ENCODE results near the gene PYGO2.

PYGO2 gene

DNA sequence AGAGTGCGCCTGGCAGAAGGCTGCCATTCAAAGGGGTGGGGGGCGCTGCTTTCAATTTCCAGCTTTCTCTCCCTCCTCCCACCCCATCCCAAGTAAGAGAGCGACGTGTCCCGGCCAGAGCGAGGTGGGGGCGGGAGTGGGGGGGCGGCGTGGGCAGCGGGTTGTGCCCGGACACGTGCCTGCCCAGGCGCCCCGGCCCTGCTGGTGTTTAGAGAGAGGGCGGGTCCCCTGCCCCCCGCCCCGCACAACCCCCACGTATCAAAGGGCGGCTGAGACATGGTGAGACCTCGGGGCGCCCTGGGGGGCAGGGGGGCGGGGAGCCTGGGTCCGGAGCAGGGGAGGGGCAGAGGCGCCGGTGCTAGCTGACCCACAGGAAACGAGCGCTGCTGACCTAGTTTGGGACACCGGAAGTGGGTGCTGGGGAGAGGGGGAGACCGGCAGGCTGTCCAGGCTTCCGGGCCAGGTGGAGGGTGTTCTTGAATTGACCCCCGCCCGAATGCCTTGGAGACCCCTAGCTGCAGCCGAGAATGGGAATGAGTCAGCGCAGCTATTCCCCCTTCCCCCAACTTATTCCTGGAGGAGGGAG, 42.3 kb upstream of the PYGO2 start:
- no peaks in the 10 kb centered on the region for H3K9me3 ChIP-seq (ENCODE audit: insufficient read depth, low read length)
- H3K27ac ChIP-seq (ENCODE audit: low read length), result peak overlapping the region; percentile 92
- peaks cover 59% of the 10 kb centered on the region for H3K79me2 ChIP-seq (ENCODE audit: low read length)
- H4K20me1 ChIP-seq (ENCODE audit: insufficient read depth, low read length), result peaks cover 19% of the 10 kb centered on the region
- peaks cover 53% of the 10 kb centered on the region for H3K4me1 ChIP-seq (ENCODE audit: low read length)
- H3K4me2 ChIP-seq (ENCODE audit: low read length), result peak overlapping the region; percentile 97
- H3K9ac ChIP-seq (ENCODE audit: low read length), result peak overlapping the region; percentile 96
- peak overlapping the region; percentile 93 for H3K4me3 ChIP-seq (ENCODE audit: low read length)
- TF ChIP-seq, protein P1, sequence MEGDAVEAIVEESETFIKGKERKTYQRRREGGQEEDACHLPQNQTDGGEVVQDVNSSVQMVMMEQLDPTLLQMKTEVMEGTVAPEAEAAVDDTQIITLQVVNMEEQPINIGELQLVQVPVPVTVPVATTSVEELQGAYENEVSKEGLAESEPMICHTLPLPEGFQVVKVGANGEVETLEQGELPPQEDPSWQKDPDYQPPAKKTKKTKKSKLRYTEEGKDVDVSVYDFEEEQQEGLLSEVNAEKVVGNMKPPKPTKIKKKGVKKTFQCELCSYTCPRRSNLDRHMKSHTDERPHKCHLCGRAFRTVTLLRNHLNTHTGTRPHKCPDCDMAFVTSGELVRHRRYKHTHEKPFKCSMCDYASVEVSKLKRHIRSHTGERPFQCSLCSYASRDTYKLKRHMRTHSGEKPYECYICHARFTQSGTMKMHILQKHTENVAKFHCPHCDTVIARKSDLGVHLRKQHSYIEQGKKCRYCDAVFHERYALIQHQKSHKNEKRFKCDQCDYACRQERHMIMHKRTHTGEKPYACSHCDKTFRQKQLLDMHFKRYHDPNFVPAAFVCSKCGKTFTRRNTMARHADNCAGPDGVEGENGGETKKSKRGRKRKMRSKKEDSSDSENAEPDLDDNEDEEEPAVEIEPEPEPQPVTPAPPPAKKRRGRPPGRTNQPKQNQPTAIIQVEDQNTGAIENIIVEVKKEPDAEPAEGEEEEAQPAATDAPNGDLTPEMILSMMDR (IDR thresholded peaks at IDR 0.05; ENCODE audit: low read depth, low read length), result peak; percentile 4; the same call in 1 of the 2 replicates
- TF ChIP-seq EZH2phosphoT487 (IDR thresholded peaks at IDR 0.05; ENCODE audit: low read depth), result no peak
- no peak overlapping the region for H2AFZ ChIP-seq (ENCODE audit: low read depth, low read length)
- peaks cover 10% of the 10 kb centered on the region for H3K36me3 ChIP-seq (replicated peaks; ENCODE audit: low read depth, low read length)
- no peaks in the 10 kb centered on the region for H3K27me3 ChIP-seq (ENCODE audit: low read depth, low read length)

DNA sequence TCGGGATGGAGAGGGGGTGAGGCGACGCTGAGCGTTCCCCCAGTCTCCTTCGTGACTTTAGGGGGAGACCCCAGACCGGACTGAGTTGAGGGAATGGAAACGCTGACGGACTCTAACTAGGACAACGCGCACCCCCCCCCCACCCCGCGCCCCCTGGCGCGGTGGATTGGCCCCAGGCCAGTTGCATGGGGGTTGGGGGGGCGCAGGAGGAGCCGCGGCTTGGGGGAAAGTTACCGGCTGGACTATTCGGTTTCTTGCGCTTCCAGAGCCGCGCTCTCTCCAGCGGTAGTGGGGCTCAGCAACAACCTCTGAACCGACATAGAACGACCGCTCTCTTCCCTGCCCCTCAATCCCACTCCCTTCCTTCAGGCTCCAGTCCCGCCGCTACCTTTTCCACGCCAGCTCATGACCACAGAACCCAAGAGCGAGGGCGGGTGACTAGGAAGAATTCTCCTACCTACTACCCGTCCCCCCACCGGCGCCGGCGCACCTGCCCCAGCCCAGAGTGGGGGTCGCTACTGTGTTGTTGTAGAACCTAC, 41.7 kb upstream of the PYGO2 start:
- Histone ChIP-seq H3K79me2 (ENCODE audit: low read length) (peaks cover 56% of the 10 kb centered on the region), H3K4me2 (ENCODE audit: low read length) (peak overlapping the region; percentile 97), H3K9ac (ENCODE audit: low read length) (peak overlapping the region; percentile 96), H4K20me1 (ENCODE audit: insufficient read depth, low read length) (peaks cover 14% of the 10 kb centered on the region), H3K4me1 (ENCODE audit: low read length) (peaks cover 51% of the 10 kb centered on the region), H3K36me3 (replicated peaks; ENCODE audit: low read depth, low read length) (peaks cover 7% of the 10 kb centered on the region), H3K9me3 (ENCODE audit: insufficient read depth, low read length) (no peaks in the 10 kb centered on the region), H2AFZ (ENCODE audit: low read depth, low read length) (no peak overlapping the region), H3K27me3 (ENCODE audit: low read depth, low read length) (no peaks in the 10 kb centered on the region), H3K27ac (ENCODE audit: low read length) (peak overlapping the region; percentile 92), H3K4me3 (ENCODE audit: low read length) (peak overlapping the region; percentile 93)
- no peak for TF ChIP-seq EZH2phosphoT487 (IDR thresholded peaks at IDR 0.05; ENCODE audit: low read depth)
- TF ChIP-seq, protein P1 (IDR thresholded peaks at IDR 0.05; ENCODE audit: low read depth, low read length), result no peak; the same call in 1 of the 2 replicates

DNA sequence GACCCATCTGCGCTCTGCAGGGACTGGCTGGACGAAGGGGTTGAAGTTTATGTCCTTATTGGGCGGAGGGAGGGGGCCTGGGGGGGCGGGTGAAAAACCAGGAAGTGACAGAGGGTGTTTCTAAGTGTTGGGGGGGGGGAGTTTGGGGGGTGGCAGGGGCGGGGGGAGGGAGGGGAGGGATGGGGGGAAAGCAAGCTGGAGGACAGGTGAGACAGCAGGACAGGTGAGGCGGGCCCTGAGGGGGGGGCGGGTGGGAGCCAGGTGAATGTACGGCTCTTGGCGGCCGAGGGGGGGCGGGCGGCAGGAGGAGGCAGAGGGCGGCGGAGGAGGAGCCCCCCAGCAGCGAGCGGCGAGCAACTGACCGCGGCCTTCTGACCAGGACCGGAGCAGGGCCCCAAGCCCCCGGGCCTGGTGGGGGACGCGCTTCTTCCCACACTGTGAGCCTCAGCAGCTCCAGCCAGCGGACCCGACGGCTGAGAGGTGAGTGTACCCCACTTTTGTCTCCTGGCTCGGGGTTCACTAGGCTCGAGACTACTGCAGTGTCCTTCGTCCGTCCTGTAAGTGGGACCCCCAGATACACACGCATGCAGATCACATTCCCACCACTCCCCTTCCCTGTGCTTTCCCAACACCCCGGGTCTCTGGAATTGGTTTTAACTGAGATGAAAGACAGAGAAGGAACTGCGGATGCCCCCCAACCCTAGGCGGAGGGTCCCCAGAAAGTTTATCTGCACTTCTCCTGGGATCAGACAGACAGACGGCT, 41.1 kb upstream of the PYGO2 start, which contains the start of gene ZBTB7B:
ZBTB7B (plus strand) TSS at position 339 of the 763 bp plus-strand sequence. CDS start 11,859 bp downstream, outside the sequence.
- H3K27ac ChIP-seq (ENCODE audit: low read length), result peak within 1 kb of the TSS; percentile 95
- H4K20me1 ChIP-seq (ENCODE audit: insufficient read depth, low read length), result peaks cover 9% of the 10 kb centered on the region
- no peak for TF ChIP-seq EZH2phosphoT487 (IDR thresholded peaks at IDR 0.05; ENCODE audit: low read depth)
- TF ChIP-seq, protein P1 (IDR thresholded peaks at IDR 0.05; ENCODE audit: low read depth, low read length), result no peak
- peaks cover 50% of the 10 kb centered on the region for H3K79me2 ChIP-seq (ENCODE audit: low read length)
- H3K9me3 ChIP-seq (ENCODE audit: insufficient read depth, low read length), result no peaks in the 10 kb centered on the region
- peak within 1 kb of the TSS; percentile 93 for H3K4me3 ChIP-seq (ENCODE audit: low read length)
- peak within 1 kb of the TSS; percentile 97 for H3K4me2 ChIP-seq (ENCODE audit: low read length)
- H3K36me3 ChIP-seq (replicated peaks; ENCODE audit: low read depth, low read length), result peaks cover 7% of the 10 kb centered on the region
- H3K27me3 ChIP-seq (ENCODE audit: low read depth, low read length), result no peaks in the 10 kb centered on the region
- H3K4me1 ChIP-seq (ENCODE audit: low read length), result peaks cover 51% of the 10 kb centered on the region
- H2AFZ ChIP-seq (ENCODE audit: low read depth, low read length), result no peak within 1 kb of the TSS
- peak within 1 kb of the TSS; percentile 96 for H3K9ac ChIP-seq (ENCODE audit: low read length)

Measured in OCI-LY3 (cell line).